Activated CD4-positive, alpha-beta T cell treated with anti-CD3 and anti-CD28 coated beads, Interleukin-2, amount 10 ng/mL, durations not matched to agents 7 days and 5 days (primary cell): Measurements from ENCODE around the gene VWDE. TPM values are rescaled to one million over a fixed set of nuclear protein-coding genes. Genes with fewer than 3 reads are reported as not detected.

ENCODE experiments used
- CTCF ChIA-PET: fragments of 350-600 bp; sonication (Branson Sonifier 250); formaldehyde crosslinking; loops from one replicate; lab custom pipeline; 2021; ENCODE audit warnings: antibody characterized with exemption; lab: Charles Lee
- POLR2A ChIA-PET: fragments of 350-600 bp; sonication (Branson Sonifier 250); formaldehyde crosslinking; loops from one replicate; lab custom pipeline; 2021; ENCODE audit warnings: antibody characterized with exemption; lab: Charles Lee
- DNase-seq: peaks from one replicate; pipeline ENCODE4 v3.0.0-alpha.2; 2020
- H3K27ac Mint-ChIP-seq: one replicate; pipeline ENCODE4 v1.8.0; 2021; ENCODE audit warnings: mild to moderate bottlenecking, moderate library complexity, mixed read lengths
- H3K27me3 Mint-ChIP-seq: one replicate; pipeline ENCODE4 v1.8.0; 2021; ENCODE audit warnings: mixed read lengths
- H3K36me3 Mint-ChIP-seq: one replicate; pipeline ENCODE4 v1.8.0; 2021; ENCODE audit warnings: low read depth, mixed read lengths
- H3K4me1 Mint-ChIP-seq: one replicate; pipeline ENCODE4 v1.8.0; 2021; ENCODE audit warnings: mixed read lengths
- H3K4me3 Mint-ChIP-seq: one replicate; pipeline ENCODE4 v1.8.0; 2021; ENCODE audit warnings: mild to moderate bottlenecking, moderate library complexity, mixed read lengths
- H3K9me3 Mint-ChIP-seq: one replicate; pipeline ENCODE4 v1.8.0; 2021; ENCODE audit warnings: mixed read lengths
- total RNA-seq, 2 experiments: library from RNA; stranded (reverse); gene quantifications; one replicate each; pipeline ENCODE4 v1.2.3, GENCODE V29; 2021

VWDE gene
- total RNA-seq, 2 experiments from 2014 or later = 3.2 to 3.5 TPM

GRCh38 chr7:12389089-12389700 lies 14.5 kb downstream of the VWDE start:
- Mint-ChIP-seq H3K9me3 (no peaks in the 10 kb centered on the region), H3K27ac (no peak overlapping the region), H3K4me1 (no peaks in the 10 kb centered on the region), H3K4me3 (no peak overlapping the region), H3K36me3 (no peaks in the 10 kb centered on the region), H3K27me3 (no peaks in the 10 kb centered on the region)
- ChIA-PET CTCF (interaction anchor here (0.7 kb wide), 1 partner anchor 42 kb away, joined by 3 read pairs; no protein-coding TSS in a partner anchor), POLR2A (no interaction called here)
- DNase-seq = peak; percentile 58

- no peaks in the 10 kb centered on the region for H3K27me3 Mint-ChIP-seq
- ChIA-PET POLR2A (interaction anchor here (0.6 kb wide), 1 partner anchor 175 kb away, joined by 5 read pairs; the partner anchor contains the start of gene TMEM106B), CTCF (no interaction called here)
- DNase-seq = no peak
- no peaks in the 10 kb centered on the region for H3K4me1 Mint-ChIP-seq
- no peak overlapping the region for H3K4me3 Mint-ChIP-seq
- H3K9me3 Mint-ChIP-seq = no peaks in the 10 kb centered on the region
- no peak overlapping the region for H3K27ac Mint-ChIP-seq
- no peaks in the 10 kb centered on the region for H3K36me3 Mint-ChIP-seq
These were observed 17.3 kb downstream of the VWDE start for GRCh38 chr7:12386313-12386740.

- CTCF ChIA-PET = no interaction called here
- POLR2A ChIA-PET = interaction anchor here (0.6 kb wide), 1 partner anchor 174 kb away, joined by 5 read pairs; the partner anchor contains the start of gene TMEM106B
- DNase-seq = no peak
- no peak overlapping the region for H3K4me3 Mint-ChIP-seq
- H3K27me3 Mint-ChIP-seq = no peaks in the 10 kb centered on the region
- no peaks in the 10 kb centered on the region for H3K9me3 Mint-ChIP-seq
- H3K4me1 Mint-ChIP-seq = no peaks in the 10 kb centered on the region
- no peak overlapping the region for H3K27ac Mint-ChIP-seq
- H3K36me3 Mint-ChIP-seq = no peaks in the 10 kb centered on the region
These were observed 18.3 kb downstream of the VWDE start for GRCh38 chr7:12385364-12385786.

GRCh38 chr7:12383377-12383776 lies 20.3 kb downstream of the VWDE start:
- ChIA-PET CTCF (no interaction called here), POLR2A (no interaction called here)
- Mint-ChIP-seq H3K27ac (no peak overlapping the region), H3K9me3 (no peaks in the 10 kb centered on the region), H3K4me1 (no peaks in the 10 kb centered on the region), H3K36me3 (no peaks in the 10 kb centered on the region), H3K4me3 (no peak overlapping the region), H3K27me3 (no peaks in the 10 kb centered on the region)
- no peak for DNase-seq

- no peak overlapping the region for H3K4me3 Mint-ChIP-seq
These were observed 25.3 kb downstream of the VWDE start for GRCh38 chr7:12378389-12378788.

GRCh38 chr7:12377406-12377805 lies 26.3 kb downstream of the VWDE start:
- CTCF ChIA-PET = no interaction called here
- Mint-ChIP-seq H3K4me1 (no peaks in the 10 kb centered on the region), H3K4me3 (no peak overlapping the region), H3K36me3 (no peaks in the 10 kb centered on the region), H3K27me3 (no peaks in the 10 kb centered on the region), H3K9me3 (no peaks in the 10 kb centered on the region), H3K27ac (no peak overlapping the region)
- no peak for DNase-seq
- POLR2A ChIA-PET = no interaction called here

More at GRCh38 chr7:12378389-12378788, 25.3 kb downstream of the VWDE start:
- no peaks in the 10 kb centered on the region for H3K9me3 Mint-ChIP-seq
- no peak overlapping the region for H3K27ac Mint-ChIP-seq
- no peaks in the 10 kb centered on the region for H3K27me3 Mint-ChIP-seq
- H3K4me1 Mint-ChIP-seq = no peaks in the 10 kb centered on the region
- POLR2A ChIA-PET = no interaction called here
- no peak for DNase-seq
- H3K36me3 Mint-ChIP-seq = no peaks in the 10 kb centered on the region
- CTCF ChIA-PET = no interaction called here

GRCh38 chr7:12373580-12374263 lies 29.9 kb downstream of the VWDE start:
- DNase-seq = no peak
- ChIA-PET POLR2A (no interaction called here), CTCF (no interaction called here)
- Mint-ChIP-seq H3K27ac (no peak overlapping the region), H3K27me3 (no peaks in the 10 kb centered on the region), H3K36me3 (no peaks in the 10 kb centered on the region), H3K4me1 (no peaks in the 10 kb centered on the region), H3K4me3 (no peak overlapping the region), H3K9me3 (no peaks in the 10 kb centered on the region)

- no peak for DNase-seq
- POLR2A ChIA-PET = no interaction called here
- H3K27me3 Mint-ChIP-seq = no peaks in the 10 kb centered on the region
- H3K9me3 Mint-ChIP-seq = no peaks in the 10 kb centered on the region
- CTCF ChIA-PET = no interaction called here
- no peaks in the 10 kb centered on the region for H3K4me1 Mint-ChIP-seq
- H3K4me3 Mint-ChIP-seq = no peak overlapping the region
- H3K27ac Mint-ChIP-seq = no peak overlapping the region
- H3K36me3 Mint-ChIP-seq = no peaks in the 10 kb centered on the region
These were observed 33.4 kb downstream of the VWDE start for GRCh38 chr7:12370249-12370648.

GRCh38 chr7:12369756-12370155 lies 33.9 kb downstream of the VWDE start:
- no peaks in the 10 kb centered on the region for H3K9me3 Mint-ChIP-seq
- H3K36me3 Mint-ChIP-seq = no peaks in the 10 kb centered on the region
- ChIA-PET CTCF (no interaction called here), POLR2A (no interaction called here)
- H3K4me1 Mint-ChIP-seq = no peaks in the 10 kb centered on the region
- H3K27ac Mint-ChIP-seq = no peak overlapping the region
- no peak overlapping the region for H3K4me3 Mint-ChIP-seq
- DNase-seq = no peak
- no peaks in the 10 kb centered on the region for H3K27me3 Mint-ChIP-seq

- POLR2A ChIA-PET = no interaction called here
- no peak for DNase-seq
- CTCF ChIA-PET = no interaction called here
- Mint-ChIP-seq H3K9me3 (no peaks in the 10 kb centered on the region), H3K4me1 (no peaks in the 10 kb centered on the region), H3K36me3 (no peaks in the 10 kb centered on the region), H3K4me3 (no peak overlapping the region), H3K27ac (no peak overlapping the region), H3K27me3 (no peaks in the 10 kb centered on the region)
These were observed 34.6 kb downstream of the VWDE start for GRCh38 chr7:12369072-12369471.

- CTCF ChIA-PET = no interaction called here
- no peaks in the 10 kb centered on the region for H3K36me3 Mint-ChIP-seq
These were observed 42.7 kb downstream of the VWDE start for GRCh38 chr7:12360948-12361347.

GRCh38 chr7:12358694-12359093 lies 45.0 kb downstream of the VWDE start:
- Mint-ChIP-seq H3K27ac (no peak overlapping the region), H3K9me3 (no peaks in the 10 kb centered on the region), H3K4me3 (no peak overlapping the region), H3K27me3 (no peaks in the 10 kb centered on the region), H3K36me3 (peaks cover 2% of the 10 kb centered on the region), H3K4me1 (no peaks in the 10 kb centered on the region)
- DNase-seq = no peak
- POLR2A ChIA-PET = no interaction called here
- CTCF ChIA-PET = no interaction called here

More at GRCh38 chr7:12360948-12361347, 42.7 kb downstream of the VWDE start:
- no peak overlapping the region for H3K27ac Mint-ChIP-seq
- no peaks in the 10 kb centered on the region for H3K27me3 Mint-ChIP-seq
- no peak for DNase-seq
- H3K4me3 Mint-ChIP-seq = no peak overlapping the region
- H3K9me3 Mint-ChIP-seq = no peaks in the 10 kb centered on the region
- POLR2A ChIA-PET = no interaction called here
- H3K4me1 Mint-ChIP-seq = no peaks in the 10 kb centered on the region

GRCh38 chr7:12357508-12357907 lies 46.2 kb downstream of the VWDE start:
- POLR2A ChIA-PET = no interaction called here
- Mint-ChIP-seq H3K27me3 (peaks cover 1% of the 10 kb centered on the region), H3K9me3 (no peaks in the 10 kb centered on the region), H3K36me3 (peaks cover 2% of the 10 kb centered on the region), H3K4me1 (no peaks in the 10 kb centered on the region), H3K27ac (no peak overlapping the region), H3K4me3 (no peak overlapping the region)
- DNase-seq = no peak
- CTCF ChIA-PET = interaction anchor here (0.6 kb wide), 1 partner anchor 126 kb away, joined by 3 read pairs; no protein-coding TSS in a partner anchor
